Esophagus muscularis mucosa (tissue), 4 donors: Measurements from ENCODE around the gene LARP1B. TPM values are rescaled to one million over a fixed set of nuclear protein-coding genes. Genes with fewer than 3 reads are reported as not detected.
"Not testable (repeated sequence)": the region's sequence is repeated elsewhere in the genome, so short reads cannot be mapped to it uniquely, and the experiment has no call there.

Experiments
- DNase-seq: peaks from one replicate; pipeline ENCODE4 v3.0.0-alpha.2; 2017; ENCODE audit errors: extremely low spot score
- H3K27ac ChIP-seq, 4 donors: fragments of 200-600 bp; sonication (generic); replicated peaks in 1 of 4; 1 replicate in 3 of 4; 2 replicates in 1 of 4; pipeline ENCODE4 v1.5.1; 2016 to 2019; ENCODE audit warnings: mild to moderate bottlenecking in 1 of 4
- H3K27me3 ChIP-seq, 4 donors: fragments of 200-600 bp; sonication (generic); one replicate each; pipeline versions ENCODE4 v1.5.1 to v1.6.0; 2016 to 2019
- H3K36me3 ChIP-seq, 4 donors: fragments of 200-600 bp; sonication (generic); one replicate each; pipeline ENCODE4 v1.5.1; 2016 to 2019
- H3K4me1 ChIP-seq, 4 donors: fragments of 200-600 bp; sonication (generic); one replicate each; pipeline ENCODE4 v1.5.1; 2016 to 2019
- H3K4me3 ChIP-seq, 4 donors: fragments of 200-600 bp; sonication (generic); 1 replicate in 2 of 4; 2 replicates in 2 of 4; pipeline ENCODE4 v1.5.1; 2016 to 2019; ENCODE audit warnings: mild to moderate bottlenecking in 4 of 4, moderate library complexity in 1 of 4
- H3K9me3 ChIP-seq, 4 donors: fragments of 200-600 bp; sonication (generic); 1 replicate in 3 of 4; 2 replicates in 1 of 4; pipeline ENCODE4 v1.5.1; 2016 to 2019
- EP300 ChIP-seq: sonication (generic); formaldehyde crosslinking; IDR thresholded peaks from one replicate; pipeline ENCODE4 v1.6.1; 2017; ENCODE audit warnings: antibody characterized with exemption
- POLR2A ChIP-seq: fragments of 450-650 bp; IDR thresholded peaks from one replicate; pipeline ENCODE4 v1.6.1; 2017; ENCODE audit warnings: antibody characterized with exemption, moderate library complexity, mild to moderate bottlenecking, low read depth
- POLR2AphosphoS5 ChIP-seq, 2 donors: sonication (generic); formaldehyde crosslinking; IDR thresholded peaks; one replicate each; pipeline ENCODE4 v1.6.1; 2017; ENCODE audit warnings: antibody characterized with exemption in 2 of 2
- WGBS: methylation state at CpG from one replicate; pipeline ENCODE4 v1.1.5; 2018; 5-methylcytosine and 5-hydroxymethylcytosine counted together
- intact Hi-C: fragments of 100-400 bp; cut with DNase I; formaldehyde crosslinking; loops from one replicate; pipeline ENCODE4 v1.15.1; 2023
- total RNA-seq, 4 donors: library from RNA; depleted of rRNA; stranded (reverse); fragments of >200 nt; gene quantifications; one replicate each; pipeline versions ENCODE4 v1.1.0 to v1.2.1, GENCODE V29; 2016
- TF ChIP-seq, protein P1 (sequence below), 3 experiments: fragments of 200-600 bp in 2 of 3; fragments of 450-650 bp in 1 of 3; sonication (generic) in 2 of 3; IDR thresholded peaks; one replicate each; pipeline ENCODE4 v1.5.1; 2017 to 2019; ENCODE audit warnings: antibody characterized with exemption in 3 of 3, mild to moderate bottlenecking in 2 of 3, moderate library complexity in 1 of 3

The LARP1B gene
- total RNA-seq, 4 donors from 2014 or later: 18.9 to 27.5 (median 24.1) TPM

DNA sequence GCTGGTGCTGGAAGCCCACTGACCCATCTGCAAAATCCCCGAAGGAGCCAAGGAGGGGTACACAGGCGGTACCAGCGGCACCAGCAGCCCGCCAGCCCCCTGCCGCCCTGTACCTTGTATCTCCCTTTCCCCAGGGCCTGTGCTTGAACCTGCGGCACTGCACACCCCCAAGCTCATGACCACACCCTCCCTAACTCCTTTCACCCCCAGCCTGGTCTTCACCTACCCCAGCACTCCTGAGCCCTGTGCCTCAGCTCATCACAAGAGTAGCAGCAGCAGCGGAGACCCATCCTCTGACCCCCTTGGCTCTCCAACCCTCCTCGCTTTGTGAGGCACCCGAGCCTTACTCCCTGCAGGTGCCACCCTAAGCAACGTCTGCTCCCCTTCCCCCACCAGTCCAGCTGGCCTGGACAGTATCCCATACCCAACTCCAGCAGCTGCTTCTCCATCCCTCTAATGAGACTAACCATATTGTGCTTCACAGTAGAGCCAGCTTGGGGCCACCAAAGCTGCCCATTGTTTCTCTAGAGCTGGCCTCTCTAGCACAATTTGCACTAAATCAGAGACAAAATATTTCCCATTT lies 94.9 kb downstream of the LARP1B start:
- intact Hi-C loops: no loop called here
- no peaks in the 10 kb centered on the region for H3K27me3 ChIP-seq
- no peaks in the 10 kb centered on the region for H3K9me3 ChIP-seq
- no peak for DNase-seq
- no peaks in the 10 kb centered on the region for H3K4me1 ChIP-seq
- TF ChIP-seq POLR2A (no peak), POLR2AphosphoS5 (IDR thresholded peaks at IDR 0.05) (no peak), EP300 (no peak)
- TF ChIP-seq, protein P1, sequence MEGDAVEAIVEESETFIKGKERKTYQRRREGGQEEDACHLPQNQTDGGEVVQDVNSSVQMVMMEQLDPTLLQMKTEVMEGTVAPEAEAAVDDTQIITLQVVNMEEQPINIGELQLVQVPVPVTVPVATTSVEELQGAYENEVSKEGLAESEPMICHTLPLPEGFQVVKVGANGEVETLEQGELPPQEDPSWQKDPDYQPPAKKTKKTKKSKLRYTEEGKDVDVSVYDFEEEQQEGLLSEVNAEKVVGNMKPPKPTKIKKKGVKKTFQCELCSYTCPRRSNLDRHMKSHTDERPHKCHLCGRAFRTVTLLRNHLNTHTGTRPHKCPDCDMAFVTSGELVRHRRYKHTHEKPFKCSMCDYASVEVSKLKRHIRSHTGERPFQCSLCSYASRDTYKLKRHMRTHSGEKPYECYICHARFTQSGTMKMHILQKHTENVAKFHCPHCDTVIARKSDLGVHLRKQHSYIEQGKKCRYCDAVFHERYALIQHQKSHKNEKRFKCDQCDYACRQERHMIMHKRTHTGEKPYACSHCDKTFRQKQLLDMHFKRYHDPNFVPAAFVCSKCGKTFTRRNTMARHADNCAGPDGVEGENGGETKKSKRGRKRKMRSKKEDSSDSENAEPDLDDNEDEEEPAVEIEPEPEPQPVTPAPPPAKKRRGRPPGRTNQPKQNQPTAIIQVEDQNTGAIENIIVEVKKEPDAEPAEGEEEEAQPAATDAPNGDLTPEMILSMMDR (IDR thresholded peaks at IDR 0.05): no peak
- H3K36me3 ChIP-seq: peaks cover 0 to 13% (median 6%) of the 10 kb centered on the region in 4 donors
- H3K4me3 ChIP-seq: no peak overlapping the region
- H3K27ac ChIP-seq: no peak overlapping the region
- 96% methylated on average over 10 of the region's 10 CpGs for WGBS

DNA sequence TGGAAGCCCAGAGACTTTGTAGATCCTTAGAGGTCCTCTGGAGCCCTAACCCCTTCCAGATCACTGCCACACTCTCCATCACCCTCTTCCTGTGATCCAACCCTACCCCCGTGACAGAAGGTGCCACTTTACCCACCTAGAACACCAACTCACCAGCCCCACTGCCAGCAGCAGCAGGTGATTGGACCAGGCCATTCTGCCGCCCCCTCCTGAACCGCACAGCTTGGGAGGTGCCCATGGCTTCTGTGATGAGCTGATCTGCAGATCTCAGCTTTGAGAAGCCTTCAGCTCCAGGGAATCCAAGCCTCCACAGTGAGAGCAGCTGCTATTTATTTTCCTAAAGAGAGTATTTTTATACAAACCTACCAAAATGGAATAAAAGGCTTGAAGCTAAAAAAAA lies 95.4 kb downstream of the LARP1B start:
- 100% methylated on average over 3 of the region's 3 CpGs for WGBS
- H3K4me1 ChIP-seq, H3K4me3 ChIP-seq, H3K27ac ChIP-seq, H3K9me3 ChIP-seq, intact Hi-C loops, DNase-seq, H3K27me3 ChIP-seq: not testable (repeated sequence)
- H3K36me3 ChIP-seq: peaks cover 0 to 13% (median 6%) of the 10 kb centered on the region in 4 donors

DNA sequence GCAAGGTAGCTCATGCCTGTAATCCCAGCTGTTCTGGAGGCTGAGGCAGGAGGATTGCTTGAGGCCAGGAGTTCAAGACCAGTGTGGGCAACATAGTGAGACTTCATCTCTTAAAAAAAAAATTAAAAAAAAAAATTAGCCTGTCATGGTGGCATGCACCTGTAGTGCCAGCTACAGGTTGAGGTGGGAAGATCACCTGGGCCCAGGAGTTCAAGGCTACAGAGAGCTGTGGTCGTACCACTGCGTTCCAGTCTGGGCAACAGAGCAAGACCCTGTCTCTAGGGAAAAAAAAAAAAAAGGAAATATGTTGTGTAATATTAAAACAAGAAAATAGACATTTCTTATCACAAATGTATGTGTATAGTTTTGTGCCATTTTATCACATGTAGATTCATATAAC lies 97.8 kb downstream of the LARP1B start:
- Histone ChIP-seq H3K27me3 (no peaks in the 10 kb centered on the region), H3K9me3 (no peaks in the 10 kb centered on the region), H3K36me3 (peaks cover 0 to 13% (median 6%) of the 10 kb centered on the region in 4 donors), H3K4me3 (no peak overlapping the region), H3K27ac (no peak overlapping the region), H3K4me1 (no peaks in the 10 kb centered on the region)
- WGBS: 91% methylated on average over 2 of the region's 2 CpGs
- no peak for TF ChIP-seq POLR2A
- no peak for TF ChIP-seq EP300
- intact Hi-C loops: no loop called here
- DNase-seq: no peak

DNA sequence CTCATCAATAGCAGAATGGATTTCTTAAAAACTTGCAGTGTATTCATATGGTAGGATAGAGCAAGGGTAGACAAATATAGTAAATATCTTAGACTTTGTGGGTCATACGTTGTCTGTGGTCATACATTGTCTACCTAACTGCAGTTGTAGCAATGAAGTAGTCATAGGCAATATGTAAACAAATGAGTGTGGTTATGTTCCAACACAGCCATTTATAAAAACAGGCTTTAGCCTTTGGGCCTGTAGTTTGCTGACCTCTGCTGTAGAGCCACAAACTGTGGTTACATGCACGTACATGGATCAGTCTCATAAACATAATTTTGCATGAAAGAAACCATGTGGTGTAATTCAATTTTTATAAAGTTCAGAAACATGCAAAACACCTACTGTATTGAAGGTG lies 98.9 kb downstream of the LARP1B start:
- no peak for DNase-seq

DNA sequence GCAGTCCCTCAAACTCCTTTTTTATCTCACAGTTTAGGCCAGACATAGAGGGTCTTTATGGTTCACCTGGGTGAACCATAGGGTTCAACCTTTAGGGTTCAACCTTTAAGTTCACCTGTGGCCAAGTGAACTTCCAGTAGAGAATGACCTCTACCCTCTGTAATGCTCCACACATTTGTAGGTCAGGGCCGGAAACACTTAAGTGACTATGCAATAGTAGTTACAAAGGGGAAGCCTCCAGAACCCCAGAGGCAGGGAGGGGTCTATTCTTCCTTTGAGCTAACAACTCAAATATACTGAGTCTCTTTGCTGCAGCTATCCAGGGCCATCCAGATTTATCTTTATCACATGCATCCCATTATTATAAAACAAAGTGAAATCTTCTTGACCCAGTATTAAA lies 100.0 kb downstream of the LARP1B start:
- H3K4me3 ChIP-seq: no peak overlapping the region
- WGBS: 92% methylated on average over 1 of the region's 1 CpG

More for the DNA sequence above, 98.9 kb downstream of the LARP1B start:
- Histone ChIP-seq H3K27me3 (no peaks in the 10 kb centered on the region), H3K36me3 (peaks cover 0 to 13% (median 6%) of the 10 kb centered on the region in 4 donors), H3K9me3 (no peaks in the 10 kb centered on the region), H3K4me3 (no peak overlapping the region), H3K27ac (no peak overlapping the region), H3K4me1 (no peaks in the 10 kb centered on the region)
- TF ChIP-seq POLR2AphosphoS5 (IDR thresholded peaks at IDR 0.05): no peak
- TF ChIP-seq POLR2A: no peak
- TF ChIP-seq EP300: no peak
- TF ChIP-seq, protein P1 (IDR thresholded peaks at IDR 0.05): no peak
- 94% methylated on average over 2 of the region's 2 CpGs for WGBS
- intact Hi-C loops: no loop called here

More for the DNA sequence above, 100.0 kb downstream of the LARP1B start:
- DNase-seq: no peak
- intact Hi-C loops: no loop called here
- TF ChIP-seq, protein P1 (IDR thresholded peaks at IDR 0.05): no peak
- TF ChIP-seq EP300 (no peak), POLR2AphosphoS5 (IDR thresholded peaks at IDR 0.05) (no peak), POLR2A (no peak)
- Histone ChIP-seq H3K27me3 (no peaks in the 10 kb centered on the region), H3K4me1 (no peaks in the 10 kb centered on the region), H3K9me3 (no peaks in the 10 kb centered on the region), H3K36me3 (peaks cover 0 to 3% (median under 1%) of the 10 kb centered on the region in 4 donors), H3K27ac (no peak overlapping the region)
